GM10266 (cell line): ENCODE measurements around the gene DYRK1A.

ENCODE experiments used
- DNase-seq: peaks from one replicate; pipeline ENCODE4 v3.0.0; 2012; ENCODE audit errors: extremely low spot score
- CTCF ChIP-seq: IDR thresholded peaks from 2 replicates; pipeline ENCODE4 v1.5.1; 2012; ENCODE audit warnings: mild to moderate bottlenecking, low read depth; ENCODE audit not compliant: control insufficient read depth, insufficient read depth; ENCODE audit errors: missing control alignments

DYRK1A gene

GRCh38 chr21:37450445-37450941 is 83.9 kb downstream of the DYRK1A start:
- no peak for TF ChIP-seq CTCF
- no peak for DNase-seq

DNA sequence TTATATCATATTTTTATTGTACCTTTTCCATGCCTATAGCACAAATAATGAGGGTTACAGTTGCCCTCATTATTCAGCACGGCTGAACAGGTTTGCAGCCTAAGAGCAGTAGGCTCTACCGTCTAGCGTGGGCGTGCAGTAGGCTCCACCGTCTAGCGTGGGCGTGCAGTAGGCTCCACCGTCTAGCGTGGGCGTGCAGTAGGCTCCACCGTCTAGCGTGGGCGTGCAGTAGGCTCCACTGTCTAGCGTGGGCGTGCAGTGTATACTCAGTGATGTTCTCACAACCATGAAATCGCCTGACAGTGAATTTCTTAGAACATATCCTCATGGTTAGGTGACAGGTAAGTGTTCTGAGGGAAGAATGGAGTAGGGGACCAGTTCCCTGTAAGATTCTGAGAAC is 84.9 kb downstream of the DYRK1A start:
- no peak for DNase-seq
- TF ChIP-seq CTCF, result no peak

- no peak for TF ChIP-seq CTCF
- no peak for DNase-seq
These were observed 85.7 kb downstream of the DYRK1A start for GRCh38 chr21:37452227-37452626.

DNA sequence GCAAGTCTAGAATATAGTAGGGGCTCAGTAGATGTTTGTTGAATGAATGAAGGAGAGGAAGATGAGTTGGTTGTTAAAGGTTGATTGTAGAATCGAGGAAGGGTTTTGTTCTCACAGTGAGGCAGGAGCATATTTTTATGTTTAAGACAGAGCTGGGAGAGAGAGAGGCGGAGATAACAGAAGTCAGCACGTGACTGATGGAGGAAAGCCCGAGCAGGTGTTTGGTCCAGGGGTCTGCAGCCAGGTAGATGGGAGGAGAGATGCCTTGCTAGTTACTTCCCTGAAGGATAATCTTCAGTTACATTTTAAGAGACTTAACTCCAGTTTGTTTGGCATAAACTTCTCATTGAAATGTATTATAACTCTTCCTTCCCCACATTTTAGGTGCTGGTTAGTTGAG is 86.8 kb downstream of the DYRK1A start:
- no peak for DNase-seq
- TF ChIP-seq CTCF, result no peak

DNA sequence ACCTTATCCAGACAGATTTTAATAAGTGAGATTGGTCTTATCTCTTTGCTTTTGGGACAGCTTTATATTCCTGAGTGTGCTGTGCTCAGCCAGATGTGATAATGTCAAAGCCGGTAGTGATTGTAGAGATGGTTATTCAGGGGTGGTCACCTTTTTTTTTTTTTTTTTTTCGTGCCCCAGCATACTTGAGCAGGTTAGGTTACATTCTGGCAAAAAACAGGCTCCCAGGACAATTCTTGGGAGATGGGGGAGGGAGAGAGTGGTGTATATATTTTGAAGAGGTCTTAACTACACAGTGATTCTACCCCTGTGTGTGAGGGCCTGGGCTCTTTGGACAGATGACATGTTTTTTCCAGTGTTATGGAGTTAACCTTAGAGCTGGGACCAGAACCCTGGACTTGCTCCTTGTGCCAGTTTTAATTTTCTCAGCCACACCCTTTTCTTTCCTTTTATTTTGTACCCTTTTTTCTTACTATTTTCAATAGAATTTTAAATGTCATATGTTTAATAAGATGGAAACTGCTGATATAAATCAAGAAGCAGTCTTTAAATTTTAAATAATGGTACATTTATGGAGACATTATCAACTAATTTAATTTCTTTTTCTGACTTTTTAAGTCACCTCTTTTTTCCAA is 88.4 kb downstream of the DYRK1A start:
- no peak for DNase-seq
- TF ChIP-seq CTCF, result no peak

DNA sequence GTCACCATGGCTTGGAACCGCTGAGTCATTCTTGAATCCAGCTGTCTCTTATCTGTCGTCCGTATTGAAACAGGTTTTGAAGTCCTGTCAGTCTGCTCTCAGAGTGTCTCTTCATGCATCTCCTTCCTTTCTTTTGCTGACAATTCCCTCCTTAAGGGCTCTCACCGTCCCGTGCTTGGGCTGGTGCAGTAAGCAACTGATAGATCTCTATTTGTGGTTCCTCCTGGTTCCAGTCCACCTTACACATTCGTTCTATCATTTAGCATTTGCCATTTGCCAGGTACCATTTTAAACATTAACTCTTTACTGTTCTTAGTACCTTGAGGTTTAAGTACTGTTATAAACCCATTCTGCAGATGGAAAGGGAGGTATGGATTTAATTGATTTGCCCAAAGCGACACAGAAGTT is 88.9 kb downstream of the DYRK1A start:
- no peak for DNase-seq
- no peak for TF ChIP-seq CTCF

- DNase-seq, result no peak
These were observed 92.2 kb downstream of the DYRK1A start for GRCh38 chr21:37458669-37459276.

More at GRCh38 chr21:37458669-37459276, 92.2 kb downstream of the DYRK1A start:
- TF ChIP-seq CTCF, result no peak
